ENCODE measurements around the gene CAPN9.

- TF ChIP-seq CTCF (IDR thresholded peaks at IDR 0.05) (no peak), POLR2A (IDR thresholded peaks at IDR 0.05) (no peak)
Observed at GRCh38 chr1:230750986-230751625, 3.9 kb downstream of the CAPN9 start.

Measured in adrenal gland (tissue), 5 donors.